Thymus (tissue), 11 donors: Measurements from ENCODE around the gene ATP4B. TPM values are rescaled to one million over a fixed set of nuclear protein-coding genes. Genes with fewer than 3 reads are reported as not detected.
"Not testable (repeated sequence)": the region's sequence is repeated elsewhere in the genome, so short reads cannot be mapped to it uniquely, and the experiment has no call there.

Experiments
- DNase-seq, 9 donors: peaks; one replicate each; pipeline ENCODE4 v3.0.0-alpha.2; 2013; ENCODE audit warnings: low spot score in 9 of 9, low read depth in 6 of 9, missing footprints in 1 of 9
- H3K27ac ChIP-seq, 2 donors: one replicate each; pipeline ENCODE4 v1.5.1; 2013; ENCODE audit warnings: control low read depth in 1 of 2, low read depth in 1 of 2, low read length in 1 of 2, mild to moderate bottlenecking in 1 of 2, moderate library complexity in 1 of 2
- H3K27me3 ChIP-seq, 2 donors: one replicate each; pipeline ENCODE4 v1.5.1; 2013; ENCODE audit warnings: low read length in 1 of 2; ENCODE audit not compliant: control insufficient read depth in 2 of 2, insufficient read depth in 1 of 2
- H3K36me3 ChIP-seq, 2 donors: one replicate each; pipeline ENCODE4 v1.5.1; 2013; ENCODE audit warnings: low read length in 1 of 2, mild to moderate bottlenecking in 1 of 2, moderate library complexity in 1 of 2; ENCODE audit not compliant: control insufficient read depth in 2 of 2, insufficient read depth in 2 of 2
- H3K4me1 ChIP-seq, 2 donors: one replicate each; pipeline ENCODE4 v1.5.1; 2013; ENCODE audit warnings: low read length in 2 of 2; ENCODE audit not compliant: control insufficient read depth in 2 of 2, insufficient read depth in 2 of 2
- H3K4me3 ChIP-seq, 2 donors: one replicate each; pipeline ENCODE4 v1.5.1; 2013; ENCODE audit warnings: low read length in 2 of 2, control low read depth in 1 of 2, mild to moderate bottlenecking in 1 of 2
- H3K9me3 ChIP-seq, 2 donors: one replicate each; pipeline ENCODE4 v1.5.1; 2013; ENCODE audit warnings: low read length in 1 of 2, mild to moderate bottlenecking in 1 of 2; ENCODE audit not compliant: control insufficient read depth in 2 of 2, insufficient read depth in 1 of 2
- WGBS: extraction: QIAGEN DNeasy Blood & Tissue Kit; methylation state at CpG from one replicate; pipeline ENCODE4 v1.1.7; 2013; 5-methylcytosine and 5-hydroxymethylcytosine counted together
- polyA plus RNA-seq: library from polyadenylated mRNA; stranded (reverse); fragments of 200-250 nt; gene quantifications from one replicate; pipeline ENCODE4 v1.2.3, GENCODE V29; 2013
- total RNA-seq: library from RNA; stranded (reverse); fragments of 120-200 nt; gene quantifications from one replicate; pipeline ENCODE4 v1.2.4, GENCODE V29; 2013
- donor health status: healthy.

Gene ATP4B
- total and polyA plus RNA-seq, 2 donors: 0.34 to 0.38 TPM

DNA sequence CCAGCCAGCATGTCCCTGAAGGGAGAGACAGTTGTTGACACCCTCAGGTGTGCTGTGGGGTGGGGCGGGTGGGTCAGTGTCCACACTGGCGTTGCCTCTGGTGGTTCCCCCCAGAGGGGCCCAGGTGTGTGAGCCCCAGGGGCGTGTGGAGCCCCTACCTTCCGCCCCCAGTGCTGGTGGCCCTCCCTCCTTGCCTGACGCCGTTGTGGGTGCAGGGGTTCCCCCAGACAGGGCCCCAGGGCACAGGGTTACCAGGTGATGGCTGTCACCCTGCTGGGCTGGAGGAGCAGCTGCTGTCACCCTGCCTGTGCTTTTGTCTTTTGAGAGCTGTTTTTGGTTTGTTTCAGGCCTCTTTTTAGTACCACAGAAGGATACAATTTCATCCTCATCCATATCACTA lies 27.2 kb downstream of the ATP4B start:
- H3K36me3 ChIP-seq: peaks cover 59 to 71% of the 10 kb centered on the region in 2 donors
- DNase-seq: no peak

DNA sequence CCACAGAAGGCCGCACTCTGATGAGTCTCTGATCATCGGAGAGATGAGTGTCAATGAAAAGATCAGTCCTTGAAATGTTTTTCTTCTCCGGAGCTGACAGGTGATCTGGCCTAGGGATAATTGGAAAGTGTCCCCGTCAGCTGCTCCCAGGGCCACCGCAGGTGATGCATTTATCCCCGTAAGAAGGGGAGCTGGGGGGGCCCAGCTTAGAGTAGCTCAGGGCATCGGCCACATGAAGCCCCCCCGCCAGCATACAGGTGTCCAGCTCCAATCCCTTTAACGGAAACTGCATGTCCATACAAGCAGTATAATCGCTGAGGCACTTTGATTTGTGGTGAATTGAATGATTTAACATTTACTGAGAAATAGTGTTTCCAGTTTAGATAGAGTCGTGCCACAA lies 27.7 kb downstream of the ATP4B start:
- WGBS: 96% methylated on average over 11 of the region's 11 CpGs
- no peak for DNase-seq
- Histone ChIP-seq H3K4me1 (peaks cover 0 to 16% of the 10 kb centered on the region in 2 donors), H3K9me3 (no peaks in the 10 kb centered on the region), H3K27ac (no peak overlapping the region), H3K36me3 (peaks cover 53 to 69% of the 10 kb centered on the region in 2 donors), H3K27me3 (no peaks in the 10 kb centered on the region), H3K4me3 (no peak overlapping the region)

More for the DNA sequence above, 27.2 kb downstream of the ATP4B start:
- Histone ChIP-seq H3K9me3 (no peaks in the 10 kb centered on the region), H3K27ac (no peak overlapping the region), H3K4me3 (no peak overlapping the region), H3K27me3 (no peaks in the 10 kb centered on the region), H3K4me1 (peaks cover 0 to 16% of the 10 kb centered on the region in 2 donors)
- 86% methylated on average over 6 of the region's 6 CpGs for WGBS

DNA sequence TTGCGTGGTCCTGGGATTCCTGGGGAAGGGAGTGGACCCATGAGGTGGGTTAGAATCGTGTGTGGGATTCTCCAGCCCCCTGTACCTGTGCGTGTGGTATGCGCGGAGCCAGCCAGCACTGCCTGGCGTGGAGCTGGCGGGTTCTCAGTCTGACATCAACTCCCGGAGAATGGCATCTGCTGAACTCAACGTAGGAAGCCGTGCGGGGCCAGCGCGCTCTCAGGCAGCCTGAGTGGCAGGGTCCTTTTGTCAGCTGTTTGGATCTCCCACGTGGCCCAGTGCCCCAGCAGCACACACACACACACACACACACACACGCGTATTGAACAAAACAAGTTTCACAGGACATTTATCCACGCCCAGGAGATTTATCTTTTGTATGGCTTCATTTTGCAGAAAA lies 28.1 kb downstream of the ATP4B start:
- no peak for DNase-seq
- H3K36me3 ChIP-seq: peaks cover 49 to 65% of the 10 kb centered on the region in 2 donors
- no peak overlapping the region for H3K4me3 ChIP-seq
- H3K27me3 ChIP-seq: no peaks in the 10 kb centered on the region
- H3K4me1 ChIP-seq: peaks cover 0 to 12% of the 10 kb centered on the region in 2 donors
- H3K27ac ChIP-seq: no peak overlapping the region
- 98% methylated on average over 17 of the region's 17 CpGs for WGBS
- no peaks in the 10 kb centered on the region for H3K9me3 ChIP-seq

DNA sequence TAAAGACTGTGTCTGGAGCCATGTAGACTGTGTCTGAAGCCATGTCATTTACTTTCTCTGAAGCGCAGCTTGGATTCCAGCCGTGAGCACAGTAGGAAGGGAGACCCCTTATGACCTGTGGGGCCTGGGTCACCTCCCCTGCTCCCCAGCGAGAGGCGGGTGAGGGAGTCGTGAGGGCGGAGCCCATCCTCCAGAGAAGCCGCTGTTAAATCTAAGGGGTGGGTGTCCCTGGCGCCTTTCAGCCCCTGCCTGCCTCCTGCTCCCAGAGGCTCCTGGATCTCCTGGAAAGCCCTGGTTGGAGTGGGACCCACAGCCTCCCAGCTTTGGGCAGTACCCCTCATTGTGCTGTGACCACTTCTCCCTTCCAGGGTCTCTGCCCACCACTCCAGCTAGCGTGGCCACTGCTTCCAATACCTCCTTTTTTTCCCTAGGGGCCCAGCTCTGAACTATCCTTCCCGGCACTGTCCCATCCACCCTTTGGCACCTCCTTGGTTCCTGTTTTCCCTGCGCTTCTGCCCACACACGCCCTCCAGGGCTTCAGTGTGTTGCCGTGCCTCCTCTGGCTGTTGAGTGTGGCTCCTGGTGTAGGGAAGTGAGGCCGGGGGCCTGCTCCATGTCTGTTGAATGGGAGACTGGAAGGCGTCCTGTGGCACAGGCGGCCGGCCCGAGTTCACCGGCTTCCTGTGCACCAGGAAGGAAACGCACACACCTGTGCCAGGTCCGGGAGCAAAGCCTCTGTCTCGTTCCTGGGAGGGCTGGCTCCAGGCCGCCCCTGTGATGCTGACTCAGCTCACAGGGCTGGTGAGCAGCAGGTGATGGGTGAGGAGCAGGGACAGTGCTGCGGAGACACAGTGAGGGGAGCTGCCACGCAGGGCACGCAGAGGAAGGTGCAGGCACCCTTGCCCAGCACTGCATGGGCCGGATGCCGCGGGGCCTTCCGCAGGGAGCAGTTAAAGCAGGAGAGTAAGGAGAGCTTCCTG lies 29.4 kb downstream of the ATP4B start:
- no peak overlapping the region for H3K27ac ChIP-seq
- no peak for DNase-seq
- no peak overlapping the region for H3K4me3 ChIP-seq
- WGBS: 92% methylated on average over 30 of the region's 30 CpGs
- H3K27me3 ChIP-seq: no peaks in the 10 kb centered on the region
- no peaks in the 10 kb centered on the region for H3K9me3 ChIP-seq
- peaks cover 51 to 62% of the 10 kb centered on the region in 2 donors for H3K36me3 ChIP-seq
- peaks cover 0 to 4% of the 10 kb centered on the region in 2 donors for H3K4me1 ChIP-seq

DNA sequence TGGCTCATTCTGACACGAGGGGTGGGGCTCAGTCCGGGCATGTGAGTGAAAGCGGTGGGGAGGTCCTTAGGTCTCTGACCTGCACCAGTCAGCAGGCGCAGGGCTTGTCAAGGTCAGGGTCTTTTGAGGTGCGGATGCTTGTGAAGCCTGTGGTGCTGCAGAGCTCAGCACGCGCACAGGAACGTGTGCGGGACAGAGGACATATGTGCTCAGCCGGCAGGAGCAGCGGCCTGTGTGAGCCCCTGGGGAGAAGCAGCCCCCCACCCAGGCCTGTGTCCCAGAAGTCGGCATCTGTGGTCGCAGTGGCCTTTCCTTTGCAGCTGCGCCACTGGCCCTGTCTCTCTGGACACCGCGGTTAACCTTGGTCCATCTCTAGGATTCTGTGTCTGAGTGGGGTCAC lies 30.9 kb downstream of the ATP4B start:
- no peak overlapping the region for H3K4me3 ChIP-seq
- H3K4me1 ChIP-seq: peaks cover 0 to 3% of the 10 kb centered on the region in 2 donors
- H3K27me3 ChIP-seq: no peaks in the 10 kb centered on the region
- 98% methylated on average over 16 of the region's 16 CpGs for WGBS
- DNase-seq: no peak
- H3K27ac ChIP-seq: no peak overlapping the region
- peaks cover 58 to 60% of the 10 kb centered on the region in 2 donors for H3K36me3 ChIP-seq
- no peaks in the 10 kb centered on the region for H3K9me3 ChIP-seq

DNA sequence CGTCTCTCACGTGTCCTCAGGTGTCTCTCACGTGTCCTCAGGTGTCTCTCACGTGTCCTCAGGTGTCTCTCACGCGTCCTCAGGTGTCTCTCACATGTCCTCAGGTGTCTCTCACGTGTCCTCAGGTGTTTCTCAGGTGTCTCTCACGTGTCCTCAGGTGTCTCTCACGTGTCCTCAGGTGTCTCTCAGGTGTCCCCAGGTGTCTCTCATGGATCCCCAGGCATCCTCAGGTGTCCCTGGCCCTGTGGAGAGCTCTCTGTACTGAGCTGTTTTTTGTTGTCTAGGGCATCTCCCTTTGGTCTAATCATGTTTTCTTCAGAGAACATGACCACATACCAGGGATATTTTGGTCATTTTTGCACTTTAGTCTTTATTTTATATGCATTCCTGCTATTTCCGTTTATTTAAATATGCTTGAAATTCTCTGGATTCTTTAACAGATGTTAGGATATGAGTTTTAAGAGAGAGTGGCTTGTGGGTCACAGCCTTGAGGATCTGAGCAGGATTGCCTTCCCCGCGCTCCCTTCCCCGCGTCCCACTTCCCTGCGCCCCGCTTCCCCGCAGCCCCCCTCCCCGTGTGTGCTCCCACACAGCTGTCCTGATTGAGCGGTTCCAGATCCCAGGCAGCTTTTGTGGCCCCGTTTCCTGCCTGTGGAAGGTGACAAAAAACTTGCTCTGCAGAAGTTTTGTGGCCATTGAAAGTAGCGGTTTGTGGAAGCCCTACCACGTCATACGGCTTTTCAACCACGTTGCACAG lies 31.9 kb downstream of the ATP4B start:
- 97% methylated on average over 24 of the region's 24 CpGs for WGBS
- H3K4me1 ChIP-seq: peaks cover 0 to 3% of the 10 kb centered on the region in 2 donors
- no peaks in the 10 kb centered on the region for H3K27me3 ChIP-seq
- no peaks in the 10 kb centered on the region for H3K9me3 ChIP-seq
- no peak overlapping the region for H3K27ac ChIP-seq
- no peak for DNase-seq
- H3K4me3 ChIP-seq: no peak overlapping the region
- H3K36me3 ChIP-seq: peaks cover 48 to 51% of the 10 kb centered on the region in 2 donors

DNA sequence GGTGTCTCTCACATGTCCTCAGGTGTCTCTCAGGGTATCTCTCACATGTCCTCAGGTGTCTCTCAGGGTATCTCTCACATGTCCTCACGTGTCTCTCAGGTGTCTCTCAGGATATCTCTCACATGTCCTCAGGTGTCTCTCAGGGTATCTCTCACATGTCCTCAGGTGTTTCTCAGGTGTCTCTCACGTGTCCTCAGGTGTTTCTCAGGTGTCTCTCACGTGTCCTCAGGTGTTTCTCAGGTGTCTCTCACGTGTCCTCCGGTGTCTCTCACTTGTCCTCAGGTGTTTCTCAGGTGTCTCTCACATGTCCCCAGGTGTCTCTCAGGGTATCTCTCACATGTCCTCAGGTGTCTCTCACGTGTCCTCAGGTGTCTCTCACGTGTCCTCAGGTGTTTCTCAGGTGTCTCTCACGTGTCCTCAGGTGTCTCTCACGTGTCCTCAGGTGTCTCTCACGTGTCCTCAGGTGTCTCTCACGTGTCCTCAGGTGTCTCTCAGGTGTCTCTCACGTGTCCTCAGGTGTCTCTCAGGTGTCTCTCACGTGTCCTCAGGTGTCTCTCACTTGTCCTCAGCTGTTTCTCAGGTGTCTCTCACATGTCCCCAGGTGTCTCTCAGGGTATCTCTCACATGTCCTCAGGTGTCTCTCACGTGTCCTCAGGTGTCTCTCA lies 33.2 kb downstream of the ATP4B start:
- peaks cover 41 to 47% of the 10 kb centered on the region in 2 donors for H3K36me3 ChIP-seq

DNA sequence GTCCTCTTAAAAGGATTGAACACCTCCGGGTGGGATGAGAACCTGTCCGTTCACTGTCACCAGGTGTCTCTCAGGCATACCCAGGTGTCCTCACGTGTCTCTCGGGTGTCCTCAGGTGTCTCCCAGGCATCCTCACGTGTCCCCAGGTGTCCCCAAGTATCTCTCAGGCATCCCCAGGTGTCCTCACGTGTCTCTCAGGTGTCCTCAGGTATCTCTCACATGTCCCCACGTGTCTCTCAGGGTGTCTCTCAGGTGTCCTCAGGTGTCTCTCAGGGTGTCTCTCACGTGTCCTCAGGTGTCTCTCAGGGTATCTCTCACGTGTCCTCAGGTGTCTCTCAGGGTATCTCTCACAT lies 33.8 kb downstream of the ATP4B start:
- Histone ChIP-seq H3K4me1 (no peaks in the 10 kb centered on the region), H3K9me3 (no peaks in the 10 kb centered on the region), H3K4me3 (no peak overlapping the region), H3K36me3 (peaks cover 40 to 45% of the 10 kb centered on the region in 2 donors), H3K27ac (no peak overlapping the region), H3K27me3 (no peaks in the 10 kb centered on the region)
- DNase-seq: no peak
- WGBS: 98% methylated on average over 9 of the region's 9 CpGs

More for the DNA sequence above, 33.2 kb downstream of the ATP4B start:
- not testable (repeated sequence) for DNase-seq, H3K4me3 ChIP-seq, H3K27ac ChIP-seq, H3K9me3 ChIP-seq, H3K4me1 ChIP-seq, H3K27me3 ChIP-seq
- WGBS: 98% methylated on average over 14 of the region's 14 CpGs
